ENCODE measurements around the gene ADCY5. TPM values are rescaled to one million over a fixed set of nuclear protein-coding genes. Genes with fewer than 3 reads are reported as not detected.

Gene ADCY5
- total RNA-seq, 1 donor from 2014 or later: 6.8 TPM

DNA sequence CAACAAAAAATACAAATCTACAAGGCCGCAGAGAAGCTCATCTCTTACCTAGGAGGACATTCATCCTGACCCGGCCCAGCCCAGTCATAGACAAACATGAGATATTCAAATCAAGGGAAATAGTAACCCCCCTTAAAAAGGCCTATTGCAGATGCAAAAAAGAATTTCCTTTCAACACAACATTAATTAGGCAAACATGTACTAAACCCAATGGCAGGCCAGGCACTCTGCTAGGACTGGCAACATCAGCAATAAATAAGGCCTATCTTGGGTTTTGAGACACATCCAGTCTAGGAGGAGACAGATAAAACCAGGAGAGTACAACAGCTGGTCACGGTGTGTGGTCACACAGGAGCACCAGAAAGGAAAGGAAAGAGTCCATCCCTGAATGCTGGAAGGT lies 61.4 kb downstream of the ADCY5 start:
- TF ChIP-seq, protein P1, sequence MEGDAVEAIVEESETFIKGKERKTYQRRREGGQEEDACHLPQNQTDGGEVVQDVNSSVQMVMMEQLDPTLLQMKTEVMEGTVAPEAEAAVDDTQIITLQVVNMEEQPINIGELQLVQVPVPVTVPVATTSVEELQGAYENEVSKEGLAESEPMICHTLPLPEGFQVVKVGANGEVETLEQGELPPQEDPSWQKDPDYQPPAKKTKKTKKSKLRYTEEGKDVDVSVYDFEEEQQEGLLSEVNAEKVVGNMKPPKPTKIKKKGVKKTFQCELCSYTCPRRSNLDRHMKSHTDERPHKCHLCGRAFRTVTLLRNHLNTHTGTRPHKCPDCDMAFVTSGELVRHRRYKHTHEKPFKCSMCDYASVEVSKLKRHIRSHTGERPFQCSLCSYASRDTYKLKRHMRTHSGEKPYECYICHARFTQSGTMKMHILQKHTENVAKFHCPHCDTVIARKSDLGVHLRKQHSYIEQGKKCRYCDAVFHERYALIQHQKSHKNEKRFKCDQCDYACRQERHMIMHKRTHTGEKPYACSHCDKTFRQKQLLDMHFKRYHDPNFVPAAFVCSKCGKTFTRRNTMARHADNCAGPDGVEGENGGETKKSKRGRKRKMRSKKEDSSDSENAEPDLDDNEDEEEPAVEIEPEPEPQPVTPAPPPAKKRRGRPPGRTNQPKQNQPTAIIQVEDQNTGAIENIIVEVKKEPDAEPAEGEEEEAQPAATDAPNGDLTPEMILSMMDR (IDR thresholded peaks at IDR 0.05; ENCODE audit: unreplicated experiment): no peak
- peaks cover 61% of the 10 kb centered on the region for H3K4me1 Mint-ChIP-seq
- H3K27ac Mint-ChIP-seq: no peak overlapping the region
- H3K9me3 Mint-ChIP-seq: no peaks in the 10 kb centered on the region
- peaks cover 53% of the 10 kb centered on the region for H3K27me3 Mint-ChIP-seq (ENCODE audit: low read depth)
- no peak overlapping the region for H3K4me3 Mint-ChIP-seq
- H3K36me3 Mint-ChIP-seq: no peaks in the 10 kb centered on the region
- no peak for DNase-seq (ENCODE audit: low spot score in 2 of 2, unreplicated experiment in 2 of 2)

DNA sequence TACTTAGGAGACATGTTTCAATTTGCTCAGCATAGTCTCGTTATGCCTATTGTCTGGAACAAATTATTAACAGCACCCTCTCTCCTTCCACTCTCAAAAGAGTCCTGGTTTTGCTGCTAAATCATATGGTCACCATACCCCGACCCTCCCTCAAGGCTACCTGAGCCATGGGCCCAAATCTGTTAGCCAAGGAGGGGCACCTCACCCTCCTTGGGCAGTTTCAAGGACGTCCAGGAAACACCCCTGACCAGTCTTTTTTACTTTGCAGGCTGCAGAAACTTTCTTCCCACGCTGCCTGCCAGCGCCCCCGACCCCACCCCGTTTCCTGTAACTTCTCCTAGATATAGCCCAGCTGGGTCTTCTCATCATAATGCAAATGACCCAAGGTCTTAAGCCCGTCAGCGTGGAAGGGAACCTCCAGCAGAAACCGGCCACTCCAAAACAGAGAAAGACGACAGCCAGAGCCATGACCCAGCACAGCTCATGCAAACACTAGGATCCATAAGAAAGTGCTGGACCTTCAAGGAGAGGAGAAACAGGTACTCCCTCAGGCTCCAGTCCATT lies 62.3 kb downstream of the ADCY5 start:
- no peaks in the 10 kb centered on the region for H3K36me3 Mint-ChIP-seq
- H3K27me3 Mint-ChIP-seq (ENCODE audit: low read depth): peaks cover 58% of the 10 kb centered on the region
- no peak for DNase-seq (ENCODE audit: low spot score in 2 of 2, unreplicated experiment in 2 of 2)
- TF ChIP-seq, protein P1 (IDR thresholded peaks at IDR 0.05; ENCODE audit: unreplicated experiment): no peak
- H3K27ac Mint-ChIP-seq: peak overlapping the region; percentile 82
- peaks cover 53% of the 10 kb centered on the region for H3K4me1 Mint-ChIP-seq
- no peaks in the 10 kb centered on the region for H3K9me3 Mint-ChIP-seq
- no peak overlapping the region for H3K4me3 Mint-ChIP-seq

DNA sequence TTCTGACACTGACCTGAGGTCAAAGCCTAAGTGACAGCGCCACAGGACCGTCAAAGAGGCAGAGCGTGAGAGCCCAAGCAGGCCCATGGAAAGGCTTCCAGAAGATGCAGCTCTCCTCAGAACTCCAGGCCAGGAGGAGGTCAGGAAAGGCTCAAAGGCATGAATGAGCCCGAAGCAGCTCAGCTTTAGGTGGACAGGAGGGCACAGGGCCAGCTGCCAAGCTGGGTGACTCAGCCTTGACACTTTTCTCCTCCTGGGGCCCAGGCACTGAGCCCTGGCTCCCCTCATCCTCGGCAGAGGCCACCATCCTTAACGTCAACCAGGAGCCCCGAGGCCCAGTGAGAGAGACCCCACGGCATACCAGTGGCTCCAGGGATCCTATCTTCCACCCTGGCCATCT lies 62.9 kb downstream of the ADCY5 start:
- H3K4me3 Mint-ChIP-seq: no peak overlapping the region
- peak overlapping the region; percentile 82 for H3K27ac Mint-ChIP-seq
- peaks cover 47% of the 10 kb centered on the region for H3K4me1 Mint-ChIP-seq
- TF ChIP-seq, protein P1 (IDR thresholded peaks at IDR 0.05; ENCODE audit: unreplicated experiment): no peak
- H3K9me3 Mint-ChIP-seq: no peaks in the 10 kb centered on the region
- H3K27me3 Mint-ChIP-seq (ENCODE audit: low read depth): peaks cover 63% of the 10 kb centered on the region
- no peak for DNase-seq (ENCODE audit: low spot score in 2 of 2, unreplicated experiment in 2 of 2)
- H3K36me3 Mint-ChIP-seq: no peaks in the 10 kb centered on the region

DNA sequence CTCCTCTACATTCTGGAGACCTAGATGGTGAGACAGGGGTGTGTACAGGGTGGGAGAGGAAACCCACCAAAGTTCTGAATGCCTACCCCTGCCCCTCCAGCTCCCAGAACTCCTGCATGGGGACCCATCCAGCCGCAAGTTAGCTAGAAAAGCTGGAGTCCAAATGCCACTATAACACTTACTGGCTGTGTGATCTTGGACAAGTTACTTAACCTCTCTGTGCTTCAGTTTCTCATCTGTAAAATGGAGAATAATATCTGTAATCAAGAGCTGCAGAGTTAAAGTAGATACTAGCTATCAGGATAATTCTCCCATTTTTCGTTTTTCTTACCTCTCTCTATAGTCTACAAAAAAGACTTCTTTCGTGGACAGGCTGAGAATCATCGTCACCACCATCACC lies 63.4 kb downstream of the ADCY5 start:
- Mint-ChIP-seq H3K4me1 (peaks cover 45% of the 10 kb centered on the region), H3K36me3 (no peaks in the 10 kb centered on the region), H3K27me3 (ENCODE audit: low read depth) (peaks cover 67% of the 10 kb centered on the region), H3K27ac (no peak overlapping the region), H3K9me3 (no peaks in the 10 kb centered on the region), H3K4me3 (no peak overlapping the region)
- TF ChIP-seq, protein P1 (IDR thresholded peaks at IDR 0.05; ENCODE audit: unreplicated experiment): no peak
- no peak for DNase-seq (ENCODE audit: low spot score in 2 of 2, unreplicated experiment in 2 of 2)

DNA sequence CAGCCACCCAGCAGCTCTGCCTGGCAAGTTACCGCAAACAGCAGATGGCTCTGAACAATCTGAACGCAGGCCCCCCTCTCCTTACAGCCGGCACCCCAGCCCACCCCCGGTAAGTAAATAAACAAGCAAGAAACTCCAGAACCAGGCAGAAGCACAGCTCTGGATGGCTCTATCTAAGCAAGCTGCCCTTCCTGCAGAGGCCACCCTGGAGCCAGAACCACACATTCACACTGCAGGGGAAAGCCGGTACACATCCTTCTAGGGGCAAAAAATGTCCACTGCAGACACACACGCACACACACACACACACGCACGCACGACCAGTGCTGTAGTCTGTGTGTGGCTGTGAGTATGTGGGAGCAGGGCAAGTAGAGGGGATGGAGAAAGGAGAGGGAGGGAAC lies 63.9 kb downstream of the ADCY5 start:
- no peak overlapping the region for H3K27ac Mint-ChIP-seq
- TF ChIP-seq, protein P1 (IDR thresholded peaks at IDR 0.05; ENCODE audit: unreplicated experiment): no peak
- H3K36me3 Mint-ChIP-seq: no peaks in the 10 kb centered on the region
- H3K4me3 Mint-ChIP-seq: no peak overlapping the region
- H3K9me3 Mint-ChIP-seq: no peaks in the 10 kb centered on the region
- H3K4me1 Mint-ChIP-seq: peaks cover 42% of the 10 kb centered on the region
- H3K27me3 Mint-ChIP-seq (ENCODE audit: low read depth): peaks cover 68% of the 10 kb centered on the region
- DNase-seq (ENCODE audit: low spot score in 2 of 2, unreplicated experiment in 2 of 2): no peak

DNA sequence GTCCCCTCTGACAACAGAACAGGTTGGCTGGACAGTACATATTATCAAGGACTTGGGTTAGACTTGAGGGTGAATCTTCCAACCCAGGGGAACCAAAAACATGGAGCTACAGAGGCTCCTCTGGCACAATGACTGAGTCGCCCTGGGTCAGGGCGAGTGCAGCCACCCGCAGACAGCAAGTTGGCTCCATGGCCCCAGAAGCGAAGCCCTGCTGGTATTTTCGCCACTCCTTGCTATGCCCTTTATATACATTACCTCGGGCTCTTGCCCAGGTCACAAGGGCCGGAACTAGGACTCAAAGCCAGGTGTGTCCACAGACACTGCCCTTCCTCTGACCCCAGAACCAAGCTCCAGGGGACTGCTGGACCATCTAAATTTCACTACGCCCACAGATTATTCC lies 64.6 kb downstream of the ADCY5 start:
- H3K27ac Mint-ChIP-seq: no peak overlapping the region
- peaks cover 66% of the 10 kb centered on the region for H3K27me3 Mint-ChIP-seq (ENCODE audit: low read depth)
- TF ChIP-seq, protein P1 (IDR thresholded peaks at IDR 0.05; ENCODE audit: unreplicated experiment): no peak

More for the DNA sequence above, 64.6 kb downstream of the ADCY5 start:
- Mint-ChIP-seq H3K4me1 (peaks cover 42% of the 10 kb centered on the region), H3K4me3 (no peak overlapping the region), H3K36me3 (no peaks in the 10 kb centered on the region), H3K9me3 (no peaks in the 10 kb centered on the region)
- DNase-seq (ENCODE audit: low spot score in 2 of 2, unreplicated experiment in 2 of 2): no peak
